Gastroesophageal sphincter (tissue), 4 donors: ENCODE results near the gene APLNR. TPM values are rescaled to one million over a fixed set of nuclear protein-coding genes. Genes with fewer than 3 reads are reported as not detected.

Experiments used
- ATAC-seq: fragments of 150-250 bp; one replicate; pipeline ENCODE4 v1.9.1; 2016; ENCODE audit warnings: mild to moderate bottlenecking, moderate library complexity
- H3K27ac ChIP-seq, 4 donors: fragments of 200-600 bp; sonication (generic) in 3 of 4; 1 replicate in 3 of 4; 2 replicates in 1 of 4; pipeline ENCODE4 v1.5.1; 2016 to 2019
- H3K27me3 ChIP-seq: fragments of 200-600 bp; sonication (generic); one replicate; pipeline ENCODE4 v1.5.1; 2019
- H3K36me3 ChIP-seq, 2 donors: fragments of 200-600 bp; sonication (generic); one replicate each; pipeline ENCODE4 v1.5.1; 2019; ENCODE audit warnings: control low read depth in 1 of 2
- H3K4me1 ChIP-seq, 3 donors: fragments of 200-600 bp; sonication (generic); 1 replicate in 2 of 3; 2 replicates in 1 of 3; pipeline ENCODE4 v1.5.1; 2016 to 2019; ENCODE audit warnings: control low read depth in 2 of 3
- H3K4me3 ChIP-seq, 2 donors: fragments of 200-600 bp; sonication (generic); one replicate each; pipeline ENCODE4 v1.5.1; 2019; ENCODE audit warnings: mild to moderate bottlenecking in 1 of 2, moderate library complexity in 1 of 2
- H3K9me3 ChIP-seq, 3 donors: fragments of 200-600 bp; sonication (generic); one replicate each; pipeline ENCODE4 v1.5.1; 2017 to 2019; ENCODE audit warnings: control low read depth in 2 of 3
- EP300 ChIP-seq: sonication (generic); formaldehyde crosslinking; IDR thresholded peaks from one replicate; pipeline ENCODE4 v1.6.1; 2017; ENCODE audit warnings: antibody characterized with exemption, mild to moderate bottlenecking
- POLR2A ChIP-seq, 2 donors: fragments of 450-650 bp; IDR thresholded peaks; one replicate each; pipeline ENCODE4 v1.6.1; 2017; ENCODE audit warnings: antibody characterized with exemption in 2 of 2, mild to moderate bottlenecking in 2 of 2, moderate library complexity in 1 of 2
- POLR2AphosphoS5 ChIP-seq: sonication (generic); formaldehyde crosslinking; IDR thresholded peaks from one replicate; pipeline ENCODE4 v1.6.1; 2017; ENCODE audit warnings: antibody characterized with exemption
- WGBS, 2 donors: methylation state at CpG; one replicate each; pipeline ENCODE4 v1.1.5; 2018; ENCODE audit warnings: low coverage in 1 of 2; 5-methylcytosine and 5-hydroxymethylcytosine counted together
- total RNA-seq, 4 donors: library from RNA; depleted of rRNA; stranded (reverse); fragments of >200 nt; gene quantifications; one replicate each; pipeline ENCODE4 v1.1.0, GENCODE V29; 2016
- TF ChIP-seq, protein P1 (sequence below), 4 experiments: fragments of 200-600 bp in 2 of 4; fragments of 450-650 bp in 2 of 4; sonication (generic) in 1 of 4; IDR thresholded peaks; one replicate each; pipeline ENCODE4 v1.5.1; 2017 to 2019; ENCODE audit warnings: antibody characterized with exemption in 4 of 4, mild to moderate bottlenecking in 2 of 4, moderate library complexity in 2 of 4

The APLNR gene
- total RNA-seq, 4 donors from 2014 or later: 2.2 to 3.7 (median 2.4) TPM

DNA sequence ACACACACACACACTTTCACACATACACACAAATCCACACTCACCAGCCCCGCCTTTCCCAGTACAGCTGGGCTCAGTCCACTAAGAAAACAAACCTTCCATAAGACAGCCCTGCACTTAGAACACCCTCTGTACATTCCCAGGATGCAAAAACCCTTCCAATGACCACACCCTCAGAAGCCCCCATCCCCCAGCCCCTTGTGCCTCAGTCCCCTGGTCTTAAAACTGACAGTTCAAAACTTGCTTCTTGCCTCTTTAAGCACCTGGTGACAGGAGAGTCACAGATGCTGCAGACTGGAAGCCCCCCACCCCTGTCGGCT is 23.0 kb downstream of the APLNR start:
- Histone ChIP-seq H3K4me1 (peaks cover 0 to 17% (median 5%) of the 10 kb centered on the region in 3 donors), H3K4me3 (no peak overlapping the region), H3K27ac (no peak overlapping the region), H3K9me3 (no peaks in the 10 kb centered on the region), H3K36me3 (no peaks in the 10 kb centered on the region), H3K27me3 (peaks cover 24% of the 10 kb centered on the region)
- WGBS, 2 donors: 0 to 43% methylated on average over 1 of the region's 2 CpGs
- no peak for ATAC-seq
- TF ChIP-seq POLR2AphosphoS5: no peak
- TF ChIP-seq, protein P1, sequence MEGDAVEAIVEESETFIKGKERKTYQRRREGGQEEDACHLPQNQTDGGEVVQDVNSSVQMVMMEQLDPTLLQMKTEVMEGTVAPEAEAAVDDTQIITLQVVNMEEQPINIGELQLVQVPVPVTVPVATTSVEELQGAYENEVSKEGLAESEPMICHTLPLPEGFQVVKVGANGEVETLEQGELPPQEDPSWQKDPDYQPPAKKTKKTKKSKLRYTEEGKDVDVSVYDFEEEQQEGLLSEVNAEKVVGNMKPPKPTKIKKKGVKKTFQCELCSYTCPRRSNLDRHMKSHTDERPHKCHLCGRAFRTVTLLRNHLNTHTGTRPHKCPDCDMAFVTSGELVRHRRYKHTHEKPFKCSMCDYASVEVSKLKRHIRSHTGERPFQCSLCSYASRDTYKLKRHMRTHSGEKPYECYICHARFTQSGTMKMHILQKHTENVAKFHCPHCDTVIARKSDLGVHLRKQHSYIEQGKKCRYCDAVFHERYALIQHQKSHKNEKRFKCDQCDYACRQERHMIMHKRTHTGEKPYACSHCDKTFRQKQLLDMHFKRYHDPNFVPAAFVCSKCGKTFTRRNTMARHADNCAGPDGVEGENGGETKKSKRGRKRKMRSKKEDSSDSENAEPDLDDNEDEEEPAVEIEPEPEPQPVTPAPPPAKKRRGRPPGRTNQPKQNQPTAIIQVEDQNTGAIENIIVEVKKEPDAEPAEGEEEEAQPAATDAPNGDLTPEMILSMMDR (IDR thresholded peaks at IDR 0.05): no peak
- no peak for TF ChIP-seq POLR2A (IDR thresholded peaks at IDR 0.05)
- TF ChIP-seq EP300: no peak

- no peak for ATAC-seq
- Histone ChIP-seq H3K27me3 (peaks cover 24% of the 10 kb centered on the region), H3K4me3 (no peak overlapping the region), H3K9me3 (no peaks in the 10 kb centered on the region), H3K27ac (peak overlapping the region in 3 of 4 donors; percentile 26 to 50 (median 43)), H3K36me3 (no peaks in the 10 kb centered on the region), H3K4me1 (peaks cover 0 to 14% (median 5%) of the 10 kb centered on the region in 3 donors)
- TF ChIP-seq, protein P1 (IDR thresholded peaks at IDR 0.05): no peak
- TF ChIP-seq POLR2AphosphoS5 (no peak), POLR2A (IDR thresholded peaks at IDR 0.05) (no peak), EP300 (no peak)
- 26 to 27% methylated on average over 2 to 3 of the region's 9 CpGs for WGBS, 2 donors
These were observed 23.5 kb downstream of the APLNR start for GRCh38 chr11:57213342-57214097.

- no peak overlapping the region for H3K27ac ChIP-seq
- H3K4me1 ChIP-seq: peaks cover 0 to 14% (median 5%) of the 10 kb centered on the region in 3 donors
- TF ChIP-seq, protein P1 (IDR thresholded peaks at IDR 0.05): no peak
- TF ChIP-seq POLR2AphosphoS5: no peak
- no peak for TF ChIP-seq EP300
- peaks cover 24% of the 10 kb centered on the region for H3K27me3 ChIP-seq
- WGBS, 2 donors: 43% methylated on average over 7 of the region's 7 CpGs; no CpG with 5 or more reads in 1 of the 2 donors
- no peaks in the 10 kb centered on the region for H3K36me3 ChIP-seq
- ATAC-seq: no peak
- no peaks in the 10 kb centered on the region for H3K9me3 ChIP-seq
- no peak overlapping the region for H3K4me3 ChIP-seq
These were observed 26.3 kb downstream of the APLNR start for GRCh38 chr11:57210781-57211180.

DNA sequence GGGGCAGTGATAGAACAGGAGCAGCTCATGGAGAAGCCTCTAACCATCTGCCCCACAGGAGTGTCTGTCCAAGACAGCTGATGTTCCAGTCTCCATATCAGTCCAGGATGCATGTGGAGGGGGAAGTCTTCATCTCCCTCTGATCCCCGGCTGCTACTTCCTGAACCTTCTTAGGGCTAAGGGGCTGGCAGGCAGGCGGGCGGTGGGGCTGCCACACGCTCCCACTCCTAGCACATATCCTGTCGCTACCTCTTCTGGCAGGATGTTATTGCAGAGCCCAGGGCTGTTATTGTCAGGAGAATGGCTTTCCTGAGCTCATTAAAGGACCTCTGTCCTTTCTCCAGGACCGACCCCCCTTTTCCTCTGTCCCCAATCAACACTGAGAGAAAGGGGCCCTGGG is 29.9 kb downstream of the APLNR start:
- TF ChIP-seq EP300 (no peak), POLR2A (IDR thresholded peaks at IDR 0.05) (no peak)
- TF ChIP-seq, protein P1 (IDR thresholded peaks at IDR 0.05): no peak
- WGBS, 2 donors: 71% methylated on average over 1 of the region's 6 CpGs; no CpG with 5 or more reads in 1 of the 2 donors

DNA sequence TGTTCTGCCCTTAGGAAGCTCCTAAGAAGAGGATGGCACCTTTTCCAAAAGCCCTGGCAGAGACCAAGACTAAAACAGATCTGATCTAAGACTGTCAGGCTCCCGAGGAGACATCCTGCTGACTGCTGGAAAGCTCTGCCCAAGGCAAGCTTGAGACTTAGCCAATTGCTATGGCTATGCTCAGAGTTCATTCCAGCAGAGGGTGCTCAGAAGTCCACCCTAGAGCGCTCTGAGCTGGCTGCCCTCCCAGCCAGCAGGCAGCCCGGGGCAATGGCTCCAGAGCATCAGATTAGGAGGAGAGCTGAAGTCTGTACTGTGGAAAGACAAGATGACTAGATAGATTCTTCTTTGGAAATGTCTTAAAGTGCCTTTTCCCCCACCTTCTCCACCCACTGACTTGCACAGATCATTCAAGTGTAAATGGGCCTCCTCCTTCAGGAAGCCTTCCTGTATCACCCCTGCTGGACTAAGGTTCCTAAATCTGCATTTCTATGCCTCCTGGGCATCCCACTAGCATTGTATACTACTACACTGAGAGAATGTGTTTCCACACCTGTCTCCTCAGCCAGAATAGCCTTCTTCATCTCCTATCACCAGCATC is 31.9 kb downstream of the APLNR start:
- Histone ChIP-seq H3K27ac (no peak overlapping the region), H3K27me3 (peaks cover 19% of the 10 kb centered on the region), H3K4me3 (no peak overlapping the region), H3K4me1 (peaks cover 0 to 30% (median 10%) of the 10 kb centered on the region in 3 donors), H3K9me3 (no peaks in the 10 kb centered on the region), H3K36me3 (no peaks in the 10 kb centered on the region)
- 53% methylated on average over 3 of the region's 3 CpGs; no CpG with 5 or more reads in 1 of the 2 donors for WGBS, 2 donors
- ATAC-seq: no peak
- TF ChIP-seq POLR2A (IDR thresholded peaks at IDR 0.05) (no peak), EP300 (no peak), POLR2AphosphoS5 (no peak)
- TF ChIP-seq, protein P1 (IDR thresholded peaks at IDR 0.05): no peak

More for the DNA sequence above, 29.9 kb downstream of the APLNR start:
- Histone ChIP-seq H3K27me3 (peaks cover 26% of the 10 kb centered on the region), H3K27ac (no peak overlapping the region), H3K4me1 (peaks cover 0 to 12% (median 5%) of the 10 kb centered on the region in 3 donors), H3K9me3 (no peaks in the 10 kb centered on the region), H3K4me3 (no peak overlapping the region), H3K36me3 (no peaks in the 10 kb centered on the region)
- ATAC-seq: no peak
